ENCODE data around the gene HTR1E.
"Not testable (repeated sequence)": the region's sequence is repeated elsewhere in the genome, so short reads cannot be mapped to it uniquely, and the experiment has no call there.

The HTR1E gene

DNA sequence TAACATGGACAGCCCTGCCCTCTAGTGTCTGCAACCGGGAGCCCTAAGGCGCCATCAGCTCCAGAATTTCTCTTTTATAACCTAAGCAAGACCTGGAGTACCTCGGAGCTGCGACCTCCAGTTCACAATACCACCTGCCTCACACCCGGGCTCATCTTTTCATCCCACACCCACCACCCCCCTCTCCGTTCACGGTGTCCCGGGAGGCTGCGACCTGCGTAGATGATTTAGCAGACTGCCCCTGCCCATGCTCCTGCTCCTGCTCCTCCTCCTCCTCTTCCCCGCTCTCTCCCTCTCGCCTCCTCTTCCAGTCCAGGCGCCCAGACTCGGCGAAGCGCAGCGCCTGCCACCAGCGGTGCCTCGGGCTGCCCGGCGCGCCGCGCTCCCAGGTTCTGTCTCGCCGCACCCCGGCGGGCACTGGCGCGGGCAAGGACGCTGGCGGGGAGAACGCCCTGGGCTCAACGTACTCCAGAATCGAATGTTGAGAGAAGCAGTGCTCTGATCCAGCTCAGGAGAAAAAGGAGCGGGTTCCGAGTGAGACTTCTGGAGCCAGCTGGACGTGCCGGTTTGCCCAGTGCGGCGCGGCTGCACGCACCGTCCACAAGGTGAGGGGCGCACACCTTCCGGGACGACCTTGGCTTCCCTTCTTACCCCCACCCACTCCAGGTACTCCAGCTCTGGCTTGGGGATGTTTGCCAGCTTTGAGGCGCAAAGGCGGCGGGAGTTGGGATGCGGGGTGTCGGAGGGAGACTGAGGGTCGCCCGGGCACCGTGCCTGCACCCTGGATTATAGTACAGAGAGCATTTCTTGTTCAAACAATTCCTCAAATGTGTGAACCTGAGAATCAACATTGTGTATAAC is at the start of gene HTR1E:
TSS of gene HTR1E (plus strand) at position 310 of the 861 bp plus-strand sequence. CDS start 77,807 bp downstream, outside the sequence.
- DNase-seq = peak; percentile 6

DNA sequence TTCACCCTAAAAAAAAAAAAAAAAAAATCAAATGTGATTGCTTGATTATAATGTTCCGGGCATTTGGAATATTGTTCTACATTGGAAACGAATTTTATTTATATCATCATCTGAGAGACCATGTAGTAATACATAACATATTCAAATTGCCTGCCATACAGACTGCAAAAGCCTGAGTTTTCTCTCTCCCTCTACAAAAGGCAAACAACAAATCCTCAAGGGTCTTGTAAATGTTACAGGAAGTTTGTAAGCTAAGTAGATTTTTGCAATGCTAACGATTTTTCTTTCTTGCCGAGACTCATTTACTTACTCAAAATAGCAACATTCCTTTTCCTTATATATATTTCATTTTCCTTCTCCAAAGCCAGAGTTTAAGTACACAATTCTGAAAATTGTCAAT is 49.0 kb upstream of the HTR1E start:
- DNase-seq = no peak

- not testable (repeated sequence) for DNase-seq
Observed at GRCh38 chr6:86897265-86897664, 40.1 kb upstream of the HTR1E start.

- DNase-seq = no peak
Observed at GRCh38 chr6:86913795-86914194, 23.5 kb upstream of the HTR1E start.

DNA sequence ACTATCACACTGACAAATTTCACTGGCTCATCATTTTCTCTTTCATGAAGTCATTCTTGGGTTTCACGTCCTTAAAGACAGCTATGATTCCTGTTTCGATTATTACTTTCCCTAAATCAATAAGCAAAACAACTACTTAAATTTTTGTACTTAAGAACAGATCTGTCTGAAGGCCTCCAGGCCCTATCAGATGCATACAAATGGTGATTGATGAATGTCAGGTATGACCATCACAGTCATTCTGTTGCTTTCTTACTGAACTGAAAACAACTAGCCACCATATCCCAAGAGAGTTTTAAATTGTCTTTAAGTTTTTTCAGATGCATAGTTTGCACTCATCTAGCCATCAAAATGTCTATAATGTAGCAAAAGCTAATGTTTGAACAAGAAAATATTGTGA is 20.9 kb upstream of the HTR1E start:
- no peak for DNase-seq

DNA sequence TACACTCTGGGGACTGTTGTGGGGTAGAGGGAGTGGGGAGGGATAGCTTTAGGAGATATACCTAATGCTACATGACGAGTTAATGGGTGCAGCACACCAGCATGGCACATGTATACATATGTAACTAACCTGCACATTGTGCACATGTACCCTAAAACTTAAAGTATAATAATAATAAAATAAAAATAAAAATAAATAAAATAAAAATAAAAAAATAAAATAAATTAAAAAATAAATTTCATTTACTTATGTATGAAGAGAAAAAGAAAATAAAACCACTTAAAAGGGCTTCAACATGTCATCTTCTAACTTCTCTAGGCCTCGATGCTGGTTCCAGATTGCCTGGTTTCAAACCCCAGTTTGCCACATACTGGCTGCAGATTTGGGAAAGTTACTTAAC is 10.2 kb upstream of the HTR1E start:
- DNase-seq = not testable (repeated sequence)

DNA sequence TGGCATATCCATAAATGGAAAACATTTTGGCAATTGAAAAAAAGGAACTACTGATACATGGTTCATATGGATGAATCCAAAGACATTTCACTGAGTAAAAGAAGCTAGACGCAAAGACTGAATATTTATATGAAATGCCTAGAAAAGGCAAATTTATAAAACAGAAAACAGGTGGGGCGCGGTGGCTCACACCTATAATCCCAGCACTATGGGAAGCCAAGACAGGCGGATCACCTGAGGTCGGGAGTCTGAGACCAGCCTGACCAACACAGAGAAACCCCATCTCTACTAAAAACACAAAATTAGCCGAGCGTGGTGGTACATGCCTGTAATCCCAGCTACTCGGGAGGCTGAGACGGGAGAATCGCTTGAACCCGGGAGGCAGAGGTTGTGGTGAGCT is 9.5 kb upstream of the HTR1E start:
- not testable (repeated sequence) for DNase-seq

- no peak for DNase-seq
Observed at GRCh38 chr6:86934365-86934764, 3.0 kb upstream of the HTR1E start.

- no peak for DNase-seq
Observed at GRCh38 chr6:86936834-86937218, 502 bp upstream of the HTR1E start.

GRCh38 chr6:86938814-86939213 is 1.5 kb downstream of the HTR1E start:
- DNase-seq = no peak

DNA sequence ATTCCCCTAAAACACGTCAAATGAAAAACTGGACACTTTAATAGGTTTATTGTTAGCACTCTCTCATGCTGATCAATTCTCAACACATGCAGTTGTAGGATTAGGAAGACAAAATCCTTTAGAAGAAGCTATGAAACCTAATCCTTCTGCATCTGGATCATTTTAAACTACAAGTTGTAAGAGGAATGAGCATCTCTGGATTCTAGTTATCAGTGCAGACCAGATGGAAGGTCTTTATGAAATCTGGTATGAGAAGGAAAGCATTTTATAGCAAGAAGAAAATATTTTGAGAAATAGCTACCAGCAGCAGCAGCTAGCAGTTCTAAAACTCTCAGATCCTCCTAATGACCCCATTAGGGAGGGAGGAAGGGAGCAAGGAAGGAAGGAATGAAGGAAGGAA is 4.1 kb downstream of the HTR1E start:
- no peak for DNase-seq

DNA sequence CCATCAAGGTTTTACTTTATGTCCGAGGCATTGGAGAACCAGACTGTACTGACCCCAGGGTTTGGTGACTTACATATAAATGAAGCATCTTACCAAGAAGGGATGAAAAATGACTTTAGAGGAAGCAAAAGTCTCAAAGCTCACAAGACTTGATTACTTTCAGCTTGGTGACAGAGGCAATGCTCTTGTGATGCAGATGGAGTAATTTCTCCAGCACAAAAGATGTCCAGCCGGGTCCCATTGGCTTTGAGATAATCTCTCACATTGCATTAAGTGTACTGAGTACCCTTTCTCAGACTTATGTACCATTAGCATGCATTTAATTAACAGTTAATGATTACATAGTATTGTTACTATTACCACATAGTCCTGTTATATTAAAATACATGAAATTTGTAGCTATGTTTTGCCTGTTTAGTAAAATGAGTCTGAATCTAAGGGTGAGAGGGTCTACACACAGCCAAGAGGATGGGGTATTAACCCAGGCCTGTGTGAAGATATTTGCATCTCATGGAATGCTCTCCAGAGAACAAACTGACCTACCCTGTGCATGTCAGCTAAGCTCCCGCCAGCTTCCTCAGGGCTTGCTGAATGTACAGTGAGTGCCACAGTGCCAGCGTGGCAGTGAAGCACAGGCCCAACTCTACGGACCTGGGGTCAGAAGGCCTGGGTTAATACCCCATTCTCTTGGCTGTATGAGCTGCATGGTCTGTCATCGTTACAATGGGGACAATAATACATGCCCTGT is 5.6 kb downstream of the HTR1E start:
- DNase-seq = no peak

GRCh38 chr6:86943819-86944407 is 6.6 kb downstream of the HTR1E start:
- no peak for DNase-seq

DNA sequence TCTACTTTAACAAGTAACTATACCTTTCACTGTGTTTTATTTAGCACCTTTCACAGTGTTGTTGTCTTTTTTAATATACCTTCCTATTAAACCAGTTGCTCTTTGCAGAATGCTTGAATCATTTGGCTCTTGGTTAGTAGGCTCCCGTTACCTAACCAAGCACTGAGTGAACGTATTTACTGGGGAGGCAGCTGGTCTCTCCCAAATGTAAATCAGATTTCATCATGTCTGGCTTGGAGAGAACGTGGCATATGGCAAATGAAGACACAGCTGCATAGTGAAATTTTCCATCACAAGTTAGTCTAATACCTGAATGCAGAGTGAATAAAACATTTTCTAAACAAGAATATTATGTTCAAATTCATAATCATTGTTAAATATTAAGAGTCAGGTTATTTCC is 12.4 kb downstream of the HTR1E start:
- DNase-seq = no peak

GRCh38 chr6:86952991-86953390 is 15.7 kb downstream of the HTR1E start:
- DNase-seq = no peak

DNA sequence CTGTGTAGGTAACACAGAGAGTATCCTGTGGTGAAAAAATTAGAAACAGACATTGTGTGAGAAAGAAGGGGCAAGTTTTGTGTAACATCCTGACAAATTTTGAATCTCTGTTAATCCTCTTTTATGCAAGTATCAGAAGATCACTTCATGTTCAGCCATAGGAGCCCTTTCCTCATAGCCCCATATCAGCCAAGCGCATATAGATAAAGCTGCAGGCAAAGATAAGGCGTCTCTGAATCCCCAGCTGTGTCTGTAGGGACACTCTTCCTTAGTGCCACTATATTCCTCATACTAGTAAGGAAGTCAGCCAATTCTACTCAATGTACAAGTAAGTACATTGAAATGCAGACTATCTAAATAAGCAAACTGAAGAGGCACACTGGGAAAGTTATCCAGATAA is 22.3 kb downstream of the HTR1E start:
- DNase-seq = no peak

- DNase-seq = no peak
Observed at GRCh38 chr6:86961455-86962200, 24.3 kb downstream of the HTR1E start.

GRCh38 chr6:86963352-86963751 is 26.0 kb downstream of the HTR1E start:
- no peak for DNase-seq

- no peak for DNase-seq
Observed at GRCh38 chr6:86964029-86964579, 26.8 kb downstream of the HTR1E start.

GRCh38 chr6:86966271-86966670 is 28.9 kb downstream of the HTR1E start:
- DNase-seq = no peak

- DNase-seq = no peak
Observed at GRCh38 chr6:86969573-86969972, 32.2 kb downstream of the HTR1E start.

DNA sequence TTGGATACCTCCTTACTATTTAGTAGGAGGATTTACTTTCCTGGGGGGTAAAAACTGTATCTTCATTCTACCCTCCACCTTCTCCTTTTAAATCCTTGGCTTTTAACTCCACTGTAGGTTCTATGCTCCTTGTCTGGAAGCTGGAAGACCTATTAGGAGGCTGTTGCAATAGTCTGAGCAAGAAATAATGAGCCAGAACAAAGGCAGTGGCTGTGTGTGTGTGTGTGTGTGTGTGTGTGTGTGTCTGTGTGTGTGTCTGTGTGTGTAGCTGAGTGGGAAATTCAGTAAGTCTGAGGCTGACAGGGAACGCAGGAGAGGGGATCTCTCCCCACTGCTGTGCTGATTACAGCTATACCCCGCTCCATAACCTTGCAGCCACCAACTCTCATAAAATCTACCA is 35.8 kb downstream of the HTR1E start:
- no peak for DNase-seq

DNA sequence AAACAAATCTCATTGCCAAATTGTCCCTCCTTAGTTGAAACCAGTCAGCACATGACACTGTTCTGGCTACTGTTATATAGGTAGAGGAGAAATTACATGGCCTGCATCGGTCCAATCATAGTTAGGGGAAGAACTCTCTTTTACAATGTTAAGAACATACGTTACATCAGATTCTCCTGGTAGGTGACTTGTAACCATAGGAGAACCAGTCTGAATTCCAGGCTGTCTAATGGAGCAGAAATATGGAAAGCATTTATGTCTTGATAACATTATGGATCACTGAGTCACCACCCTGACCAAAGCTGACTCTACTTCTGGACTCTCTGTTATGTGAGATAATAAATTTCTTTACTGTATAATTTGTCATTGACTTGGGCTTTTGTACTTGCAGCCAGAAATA is 40.9 kb downstream of the HTR1E start:
- no peak for DNase-seq
